B cell (primary cell): ENCODE results near the gene SP100. TPM values are rescaled to one million over a fixed set of nuclear protein-coding genes. Genes with fewer than 3 reads are reported as not detected.

Experiments used
- ATAC-seq: fragments of 200-7000 bp; cut with Tn5 transposase; one replicate; pipeline ENCODE4 v1.10.0; 2021; ENCODE audit warnings: low read depth, mild to moderate bottlenecking, moderate number of reproducible peaks, moderate library complexity
- CTCF ChIA-PET: fragments of 350-600 bp; sonication (Branson Sonifier 250); formaldehyde crosslinking; loops from one replicate; lab custom pipeline; 2021; ENCODE audit warnings: antibody characterized with exemption, inconsistent platforms; lab: Charles Lee
- POLR2A ChIA-PET: fragments of 350-600 bp; sonication (Branson Sonifier 250); formaldehyde crosslinking; loops from one replicate; lab custom pipeline; 2021; ENCODE audit warnings: antibody characterized with exemption; lab: Charles Lee
- DNase-seq: peaks from one replicate; pipeline ENCODE4 v3.0.0; 2013
- H2AFZ ChIP-seq: 2 replicates; pipeline ENCODE4 v1.6.1; 2012; ENCODE audit warnings: mild to moderate bottlenecking, low read depth, low read length; ENCODE audit not compliant: insufficient read depth, poor library complexity, severe bottlenecking
- H3K27ac ChIP-seq, 2 donors: 1 replicate in 1 of 2; 2 replicates in 1 of 2; pipeline ENCODE4 v1.5.1; 2012 to 2013; ENCODE audit warnings: low read length in 2 of 2, mild to moderate bottlenecking in 2 of 2, moderate library complexity in 1 of 2
- H3K27me3 ChIP-seq, 4 experiments: fragments of 200-600 bp in 1 of 4; sonication (generic) in 1 of 4; replicated peaks in 1 of 4; 1 replicate in 2 of 4; 2 replicates in 2 of 4; pipeline versions ENCODE4 v1.6.1 to v1.7.0; 2013 to 2016; ENCODE audit warnings: low read length in 3 of 4, mild to moderate bottlenecking in 2 of 4, mixed read lengths in 1 of 4, moderate library complexity in 1 of 4; ENCODE audit not compliant: insufficient read depth in 4 of 4, control insufficient read depth in 3 of 4; ENCODE audit errors: control extremely low read depth in 1 of 4
- H3K36me3 ChIP-seq, 2 experiments: replicated peaks in 1 of 2; 1 replicate in 1 of 2; 2 replicates in 1 of 2; pipeline versions ENCODE4 v1.6.1 to v1.7.1; 2013; ENCODE audit warnings: low read length in 1 of 2; ENCODE audit not compliant: insufficient read depth in 2 of 2, control insufficient read depth in 1 of 2; ENCODE audit errors: control extremely low read depth in 1 of 2, extremely low read depth in 1 of 2
- H3K4me1 ChIP-seq, 2 donors: fragments of 200-600 bp in 1 of 2; sonication (generic) in 1 of 2; 1 replicate in 1 of 2; 2 replicates in 1 of 2; pipeline versions ENCODE4 v1.5.1 to v1.6.1; 2013 to 2017; ENCODE audit warnings: low read length in 2 of 2; ENCODE audit not compliant: control insufficient read depth in 2 of 2, insufficient read depth in 2 of 2
- H3K4me2 ChIP-seq: replicated peaks from 2 replicates; pipeline ENCODE3; 2012; ENCODE audit warnings: mild to moderate bottlenecking, low read depth, low read length; ENCODE audit not compliant: poor library complexity, severe bottlenecking
- H3K4me3 ChIP-seq, 5 experiments: fragments of 200-600 bp in 1 of 5; sonication (generic) in 1 of 5; 1 replicate in 3 of 5; 2 replicates in 2 of 5; pipeline versions ENCODE4 v1.5.1 to v1.7.0; 2011 to 2016; ENCODE audit warnings: low read length in 4 of 5, mild to moderate bottlenecking in 4 of 5, low read depth in 2 of 5, control low read depth in 1 of 5, moderate library complexity in 1 of 5; ENCODE audit not compliant: insufficient read depth in 1 of 5; ENCODE audit errors: control extremely low read depth in 1 of 5, extremely low read depth in 1 of 5
- H3K79me2 ChIP-seq: fragments of 200-600 bp; sonication (generic); one replicate; pipeline ENCODE4 v1.6.0; 2016; ENCODE audit warnings: low read length; ENCODE audit not compliant: control insufficient read depth, insufficient read depth
- H3K9ac ChIP-seq: fragments of 200-600 bp; sonication (generic); 2 replicates; pipeline ENCODE4 v1.6.1; 2017; ENCODE audit warnings: mild to moderate bottlenecking, low read length, moderate library complexity
- H3K9me3 ChIP-seq, 3 donors: one replicate each; pipeline versions ENCODE4 v1.6.1 to v1.7.1; 2013; ENCODE audit warnings: low read length in 2 of 3; ENCODE audit not compliant: control insufficient read depth in 2 of 3, insufficient read depth in 1 of 3; ENCODE audit errors: control extremely low read depth in 1 of 3
- H4K20me1 ChIP-seq: 2 replicates; pipeline ENCODE4 v1.6.0; 2012; ENCODE audit warnings: mild to moderate bottlenecking, low read length; ENCODE audit not compliant: insufficient read depth, control insufficient read depth, poor library complexity, severe bottlenecking
- H3K27ac Mint-ChIP-seq: one replicate; pipeline ENCODE4 v1.8.0; 2021; ENCODE audit warnings: mixed read lengths
- H3K27me3 Mint-ChIP-seq: one replicate; pipeline ENCODE4 v1.8.0; 2021; ENCODE audit warnings: mixed read lengths
- H3K4me1 Mint-ChIP-seq: one replicate; pipeline ENCODE4 v1.8.0; 2021; ENCODE audit warnings: mixed read lengths
- H3K4me3 Mint-ChIP-seq: one replicate; pipeline ENCODE4 v1.8.0; 2021; ENCODE audit warnings: mixed read lengths
- H3K9me3 Mint-ChIP-seq: one replicate; pipeline ENCODE4 v1.8.0; 2022; ENCODE audit warnings: mixed read lengths; ENCODE audit not compliant: insufficient read depth
- CTCF ChIP-seq: fragments of 200-600 bp; IDR thresholded peaks from one replicate; pipeline ENCODE4 v1.8.0; 2022; ENCODE audit warnings: antibody characterized with exemption, mild to moderate bottlenecking
- EZH2 ChIP-seq: IDR thresholded peaks from 2 replicates; pipeline ENCODE4 v1.6.1; 2012; ENCODE audit warnings: borderline replicate concordance, low read depth, mild to moderate bottlenecking, moderate library complexity, low read length; ENCODE audit not compliant: insufficient read depth, poor library complexity, severe bottlenecking
- WGBS: methylation state at CpG from one replicate; pipeline ENCODE4 v1.1.5; 2013; ENCODE audit warnings: missing lambda C conversion rate; ENCODE audit not compliant: insufficient coverage; 5-methylcytosine and 5-hydroxymethylcytosine counted together
- intact Hi-C: fragments of 100-400 bp; cut with micrococcal nuclease; formaldehyde crosslinking; loops from one replicate; pipeline ENCODE4 v1.10.0; 2022
- polyA plus RNA-seq: library from polyadenylated mRNA; depleted of rRNA; stranded (reverse); fragments of >200 nt; gene quantifications from 2 replicates; pipeline ENCODE4 v1.2.3, GENCODE V29; 2012
- total RNA-seq, 2 donors: library from RNA; stranded (reverse); fragments of 120-200 nt in 1 of 2; gene quantifications; 1 replicate in 1 of 2; 2 replicates in 1 of 2; pipeline versions ENCODE4 v1.2.3 to v1.2.4, GENCODE V29; 2013 to 2022

The SP100 gene
- total and polyA plus RNA-seq, 2 donors (not counting 1 experiment from before 2014, with no cell fraction given): 209 to 554 TPM

- Histone ChIP-seq H3K9me3 (peaks cover 0 to 1% (median 0%) of the 10 kb centered on the region in 3 donors), H3K4me2 (no peak overlapping the region), H3K4me1 (no peaks in the 10 kb centered on the region), H2AFZ (no peak overlapping the region), H3K4me3 (no peak overlapping the region), H4K20me1 (no peaks in the 10 kb centered on the region), H3K27me3 (no peaks in the 10 kb centered on the region), H3K9ac (no peak overlapping the region), H3K27ac (no peak overlapping the region), H3K36me3 (peaks cover 10 to 61% of the 10 kb centered on the region in 2 experiments), H3K79me2 (no peaks in the 10 kb centered on the region)
- TF ChIP-seq CTCF: no peak
- Mint-ChIP-seq H3K4me3 (no peak overlapping the region), H3K27me3 (no peaks in the 10 kb centered on the region), H3K27ac (no peak overlapping the region), H3K9me3 (no peaks in the 10 kb centered on the region), H3K4me1 (peaks cover 3% of the 10 kb centered on the region)
- 84% methylated on average over 5 of the region's 5 CpGs for WGBS
- ChIA-PET CTCF (interaction anchor here (1.2 kb wide), 1 partner anchor 232 kb away, joined by 3 read pairs; no protein-coding TSS in a partner anchor), POLR2A (no interaction called here)
- ATAC-seq (no peak), DNase-seq (no peak)
- intact Hi-C loops: no loop called here
Measured at GRCh38 chr2:230383453-230383852, 32.5 kb upstream of the SP100 start.

- ChIA-PET POLR2A (no interaction called here), CTCF (interaction anchor here (0.7 kb wide), 1 partner anchor 18 kb away, joined by 3 read pairs; no protein-coding TSS in a partner anchor)
- Histone ChIP-seq H2AFZ (no peak overlapping the region), H3K79me2 (no peaks in the 10 kb centered on the region), H3K36me3 (peaks cover 9 to 73% of the 10 kb centered on the region in 2 experiments), H3K27me3 (no peaks in the 10 kb centered on the region), H3K9me3 (no peaks in the 10 kb centered on the region), H3K4me2 (no peak overlapping the region), H4K20me1 (no peaks in the 10 kb centered on the region), H3K4me1 (no peaks in the 10 kb centered on the region), H3K9ac (no peak overlapping the region), H3K4me3 (no peak overlapping the region), H3K27ac (no peak overlapping the region)
- TF ChIP-seq CTCF (no peak), EZH2 (no peak)
- H3K27me3 Mint-ChIP-seq: no peaks in the 10 kb centered on the region
- 96% methylated on average over 3 of the region's 6 CpGs for WGBS
- H3K4me1 Mint-ChIP-seq: no peaks in the 10 kb centered on the region
- intact Hi-C loops: no loop called here
- H3K27ac Mint-ChIP-seq: no peak overlapping the region
- ATAC-seq: no peak
- H3K4me3 Mint-ChIP-seq: no peak overlapping the region
- no peak for DNase-seq
- H3K9me3 Mint-ChIP-seq: no peaks in the 10 kb centered on the region
Measured at GRCh38 chr2:230384986-230385385, 31.0 kb upstream of the SP100 start.
